ENCODE measurements around the gene PRRX1. TPM values are rescaled to one million over a fixed set of nuclear protein-coding genes. Genes with fewer than 3 reads are reported as not detected.

PRRX1 gene
- total RNA-seq, 2 experiments from 2014 or later: not detected

GRCh38 chr1:170755795-170756194 is 91.9 kb downstream of the PRRX1 start:
- Mint-ChIP-seq H3K4me1 (no peaks in the 10 kb centered on the region), H3K27ac (no peak overlapping the region), H3K9me3 (ENCODE audit: low read depth) (no peaks in the 10 kb centered on the region), H3K4me3 (no peak overlapping the region), H3K36me3 (no peaks in the 10 kb centered on the region), H3K27me3 (no peaks in the 10 kb centered on the region)
- DNase-seq (no peak), ATAC-seq (no peak)
- CTCF ChIA-PET: no interaction called here

- DNase-seq (no peak), ATAC-seq (no peak)
- CTCF ChIA-PET: no interaction called here
- H3K9me3 Mint-ChIP-seq (ENCODE audit: low read depth): no peaks in the 10 kb centered on the region
- H3K36me3 Mint-ChIP-seq: no peaks in the 10 kb centered on the region
- H3K4me1 Mint-ChIP-seq: no peaks in the 10 kb centered on the region
- no peaks in the 10 kb centered on the region for H3K27me3 Mint-ChIP-seq
- H3K27ac Mint-ChIP-seq: no peak overlapping the region
- no peak overlapping the region for H3K4me3 Mint-ChIP-seq
Measured at GRCh38 chr1:170758992-170759391, 95.1 kb downstream of the PRRX1 start.

GRCh38 chr1:170765279-170765678 is 101.3 kb downstream of the PRRX1 start:
- ATAC-seq: no peak
- Mint-ChIP-seq H3K36me3 (no peaks in the 10 kb centered on the region), H3K27ac (no peak overlapping the region), H3K27me3 (no peaks in the 10 kb centered on the region), H3K4me1 (no peaks in the 10 kb centered on the region), H3K9me3 (ENCODE audit: low read depth) (no peaks in the 10 kb centered on the region), H3K4me3 (no peak overlapping the region)
- DNase-seq: no peak
- CTCF ChIA-PET: no interaction called here

- no peaks in the 10 kb centered on the region for H3K9me3 Mint-ChIP-seq (ENCODE audit: low read depth)
- CTCF ChIA-PET: no interaction called here
- H3K4me1 Mint-ChIP-seq: no peaks in the 10 kb centered on the region
- DNase-seq (no peak), ATAC-seq (no peak)
- H3K27me3 Mint-ChIP-seq: no peaks in the 10 kb centered on the region
- H3K27ac Mint-ChIP-seq: no peak overlapping the region
- no peak overlapping the region for H3K4me3 Mint-ChIP-seq
- H3K36me3 Mint-ChIP-seq: no peaks in the 10 kb centered on the region
Measured at GRCh38 chr1:170765712-170766330, 101.9 kb downstream of the PRRX1 start.

GRCh38 chr1:170768929-170769328 is 105.0 kb downstream of the PRRX1 start:
- H3K9me3 Mint-ChIP-seq (ENCODE audit: low read depth): no peaks in the 10 kb centered on the region
- H3K36me3 Mint-ChIP-seq: no peaks in the 10 kb centered on the region
- ATAC-seq (no peak), DNase-seq (no peak)
- H3K27ac Mint-ChIP-seq: no peak overlapping the region
- CTCF ChIA-PET: no interaction called here
- no peak overlapping the region for H3K4me3 Mint-ChIP-seq
- no peaks in the 10 kb centered on the region for H3K27me3 Mint-ChIP-seq
- H3K4me1 Mint-ChIP-seq: no peaks in the 10 kb centered on the region

- Mint-ChIP-seq H3K36me3 (no peaks in the 10 kb centered on the region), H3K4me1 (no peaks in the 10 kb centered on the region), H3K27me3 (no peaks in the 10 kb centered on the region), H3K9me3 (ENCODE audit: low read depth) (no peaks in the 10 kb centered on the region), H3K4me3 (no peak overlapping the region), H3K27ac (no peak overlapping the region)
- CTCF ChIA-PET: no interaction called here
- no peak for DNase-seq
- no peak for ATAC-seq
Measured at GRCh38 chr1:170769691-170770090, 105.8 kb downstream of the PRRX1 start.

- Mint-ChIP-seq H3K27me3 (no peaks in the 10 kb centered on the region), H3K27ac (no peak overlapping the region), H3K4me1 (no peaks in the 10 kb centered on the region), H3K9me3 (ENCODE audit: low read depth) (no peaks in the 10 kb centered on the region), H3K36me3 (no peaks in the 10 kb centered on the region), H3K4me3 (no peak overlapping the region)
- DNase-seq (no peak), ATAC-seq (no peak)
- CTCF ChIA-PET: no interaction called here
Measured at GRCh38 chr1:170770254-170770653, 106.3 kb downstream of the PRRX1 start.

- Mint-ChIP-seq H3K9me3 (ENCODE audit: low read depth) (peaks cover 3% of the 10 kb centered on the region), H3K36me3 (no peaks in the 10 kb centered on the region), H3K27ac (no peak overlapping the region), H3K4me3 (no peak overlapping the region), H3K4me1 (no peaks in the 10 kb centered on the region), H3K27me3 (no peaks in the 10 kb centered on the region)
- no peak for DNase-seq
- ATAC-seq: no peak
- CTCF ChIA-PET: no interaction called here
Measured at GRCh38 chr1:170776252-170776651, 112.3 kb downstream of the PRRX1 start.

GRCh38 chr1:170776777-170777176 is 112.8 kb downstream of the PRRX1 start:
- no peaks in the 10 kb centered on the region for H3K27me3 Mint-ChIP-seq
- DNase-seq: no peak
- no peaks in the 10 kb centered on the region for H3K36me3 Mint-ChIP-seq
- H3K4me1 Mint-ChIP-seq: no peaks in the 10 kb centered on the region
- no peak overlapping the region for H3K27ac Mint-ChIP-seq
- no peak overlapping the region for H3K4me3 Mint-ChIP-seq
- H3K9me3 Mint-ChIP-seq (ENCODE audit: low read depth): peaks cover 3% of the 10 kb centered on the region
- ATAC-seq: no peak
- CTCF ChIA-PET: no interaction called here

Other genes with a start within 250 kb of the PRRX1 start
- 10 to 100 TPM; 10.5 to 13.6 TPM for gene GORAB, start 132.0 kb upstream of the PRRX1 start, total RNA-seq

All from activated CD8-positive, alpha-beta memory T cell treated with anti-CD3 and anti-CD28 coated beads, Interleukin-2, amount 10 ng/mL, durations not matched to agents 7 days and 5 days (primary cell).